ENCODE data around the gene FN1.

Gene FN1

GRCh38 chr2:215435870-215436704, at the start of gene FN1:
Gene FN1, minus strand, starts transcription at chr2:215436068. Its CDS starts 266 bp downstream, at chr2:215435802.
- FAIRE-seq (no peak), DNase-seq (ENCODE audit: low spot score) (peak; percentile 92)

GRCh38 chr2:215485032-215485431, 49.2 kb upstream of the FN1 start:
- FAIRE-seq: no peak

GRCh38 chr2:215484570-215484969, 48.7 kb upstream of the FN1 start:
- FAIRE-seq (no peak), DNase-seq (ENCODE audit: low spot score) (no peak)

More at GRCh38 chr2:215485032-215485431, 49.2 kb upstream of the FN1 start:
- no peak for DNase-seq (ENCODE audit: low spot score)

GRCh38 chr2:215483431-215483830, 47.6 kb upstream of the FN1 start:
- no peak for FAIRE-seq
- no peak for DNase-seq (ENCODE audit: low spot score)

GRCh38 chr2:215479536-215480240, 43.8 kb upstream of the FN1 start:
- FAIRE-seq (no peak), DNase-seq (ENCODE audit: low spot score) (no peak)

GRCh38 chr2:215479121-215479520, 43.3 kb upstream of the FN1 start:
- DNase-seq (ENCODE audit: low spot score) (no peak), FAIRE-seq (no peak)

GRCh38 chr2:215476424-215476823, 40.6 kb upstream of the FN1 start:
- DNase-seq (ENCODE audit: low spot score): no peak
- FAIRE-seq: no peak

GRCh38 chr2:215466097-215466909, 30.4 kb upstream of the FN1 start:
- DNase-seq (ENCODE audit: low spot score) (no peak), FAIRE-seq (no peak)

- no peak for FAIRE-seq
- no peak for DNase-seq (ENCODE audit: low spot score)
These were observed 29.4 kb upstream of the FN1 start for GRCh38 chr2:215465256-215465655.

- no peak for FAIRE-seq
These were observed 26.1 kb upstream of the FN1 start for GRCh38 chr2:215461836-215462532.

GRCh38 chr2:215460682-215461382, 25.0 kb upstream of the FN1 start:
- DNase-seq (ENCODE audit: low spot score): no peak
- FAIRE-seq: no peak

More at GRCh38 chr2:215461836-215462532, 26.1 kb upstream of the FN1 start:
- DNase-seq (ENCODE audit: low spot score): no peak

- DNase-seq (ENCODE audit: low spot score): no peak
- FAIRE-seq: no peak
These were observed 20.1 kb upstream of the FN1 start for GRCh38 chr2:215455958-215456357.

- FAIRE-seq (no peak), DNase-seq (ENCODE audit: low spot score) (peak; percentile 31)
These were observed 18.8 kb upstream of the FN1 start for GRCh38 chr2:215454519-215455246.

GRCh38 chr2:215452725-215453124, 16.9 kb upstream of the FN1 start:
- FAIRE-seq (no peak), DNase-seq (ENCODE audit: low spot score) (no peak)

GRCh38 chr2:215451012-215451756, 15.3 kb upstream of the FN1 start:
- no peak for FAIRE-seq
- no peak for DNase-seq (ENCODE audit: low spot score)

GRCh38 chr2:215450188-215451011, 14.5 kb upstream of the FN1 start:
- DNase-seq (ENCODE audit: low spot score): no peak
- no peak for FAIRE-seq

- no peak for FAIRE-seq
- no peak for DNase-seq (ENCODE audit: low spot score)
These were observed 11.8 kb upstream of the FN1 start for GRCh38 chr2:215447673-215448081.

GRCh38 chr2:215447056-215447455, 11.2 kb upstream of the FN1 start:
- FAIRE-seq (no peak), DNase-seq (ENCODE audit: low spot score) (no peak)

Data from urothelium cell line (cell line).